GM12875 (cell line): ENCODE data around the gene GLYATL1B.

Experiments
- H3K4me3 ChIP-seq: one replicate; pipeline ENCODE4 v1.5.1; 2011; ENCODE audit warnings: low read depth, low read length, control low read depth
- CTCF ChIP-seq: IDR thresholded peaks from 2 replicates; pipeline ENCODE4 v1.5.1; 2011; ENCODE audit warnings: low read depth, mild to moderate bottlenecking, control low read depth, inconsistent platforms, low read length, moderate library complexity, borderline replicate concordance; ENCODE audit not compliant: insufficient read depth

The GLYATL1B gene

GRCh38 chr11:59097113-59097708, 11.1 kb downstream of the GLYATL1B start:
- peak; percentile 67 for TF ChIP-seq CTCF
- H3K4me3 ChIP-seq = peak overlapping the region; percentile 6

- H3K4me3 ChIP-seq = peak overlapping the region; percentile 6
These were observed 11.8 kb downstream of the GLYATL1B start for GRCh38 chr11:59097938-59098337.

GRCh38 chr11:59102259-59102765, 16.2 kb downstream of the GLYATL1B start:
- TF ChIP-seq CTCF = peak; percentile 56
- peak overlapping the region; percentile 59 for H3K4me3 ChIP-seq

GRCh38 chr11:59106363-59107336, 20.5 kb downstream of the GLYATL1B start, which contains the start of gene FAM111B:
Gene FAM111B (plus strand): TSS chr11:59107237. CDS start chr11:59109626, 2,389 bp downstream.
- TF ChIP-seq CTCF = no peak
- H3K4me3 ChIP-seq = peak within 1 kb of the TSS; percentile 73

GRCh38 chr11:59107721-59108120, 21.6 kb downstream of the GLYATL1B start:
- peak overlapping the region; percentile 73 for H3K4me3 ChIP-seq

- no peak overlapping the region for H3K4me3 ChIP-seq
- TF ChIP-seq CTCF = no peak
These were observed 26.4 kb downstream of the GLYATL1B start for GRCh38 chr11:59112494-59112893.

- no peak for TF ChIP-seq CTCF
- no peak overlapping the region for H3K4me3 ChIP-seq
These were observed 28.2 kb downstream of the GLYATL1B start for GRCh38 chr11:59114344-59114743.

GRCh38 chr11:59115553-59115952, 29.4 kb downstream of the GLYATL1B start:
- H3K4me3 ChIP-seq = no peak overlapping the region
- no peak for TF ChIP-seq CTCF
